T-helper 1 cell treated with Interleukin-12 subunit alpha and Interleukin-12 subunit beta and Interleukin-4 antibody, amounts not matched to agents 30 ng/mL and 1 ng/mL, for 36 hours (primary cell): ENCODE data around the gene KRTAP9-6. TPM values are rescaled to one million over a fixed set of nuclear protein-coding genes. Genes with fewer than 3 reads are reported as not detected.
"Not testable (repeated sequence)": the region's sequence is repeated elsewhere in the genome, so short reads cannot be mapped to it uniquely, and the experiment has no call there.

Experiments
- intact Hi-C: fragments of 100-400 bp; cut with micrococcal nuclease; formaldehyde crosslinking; loops from one replicate; pipeline ENCODE4 v1.15.1; 2024
- total RNA-seq: library from RNA; stranded (reverse); gene quantifications from 2 replicates; pipeline ENCODE4 v1.2.3, GENCODE V29; 2022

Gene KRTAP9-6
- total RNA-seq, 1 donor from 2014 or later, result not detected

GRCh38 chr17:41271323-41271722 lies 6.1 kb downstream of the KRTAP9-6 start:
- intact Hi-C loops, result not testable (repeated sequence)

- intact Hi-C loops, result no loop called here
Measured at GRCh38 chr17:41271858-41272257, 6.7 kb downstream of the KRTAP9-6 start.

DNA sequence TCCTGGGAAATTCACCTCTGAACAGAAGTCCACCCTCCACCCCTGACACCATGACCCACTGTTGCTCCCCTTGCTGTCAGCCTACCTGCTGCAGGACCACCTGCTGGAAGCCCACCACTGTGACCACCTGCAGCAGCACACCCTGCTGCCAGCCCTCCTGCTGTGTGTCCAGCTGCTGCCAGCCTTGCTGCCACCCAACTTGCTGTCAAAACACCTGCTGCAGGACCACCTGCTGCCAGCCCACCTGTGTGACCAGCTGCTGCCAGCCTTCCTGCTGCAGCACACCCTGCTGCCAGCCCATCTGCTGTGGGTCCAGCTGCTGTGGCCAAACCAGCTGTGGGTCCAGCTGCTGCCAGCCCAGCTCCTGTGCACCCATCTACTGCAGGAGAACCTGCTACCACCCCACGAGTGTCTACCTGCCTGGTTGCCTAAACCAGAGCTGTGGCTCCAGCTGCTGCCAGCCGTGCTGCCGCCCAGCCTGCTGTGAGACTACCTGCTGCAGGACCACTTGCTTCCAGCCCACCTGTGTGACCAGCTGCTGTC lies 10.5 kb downstream of the KRTAP9-6 start, which contains the start of gene KRTAP9-7:
TSS of gene KRTAP9-7 (plus strand) at position 51 of the 543 bp plus-strand sequence. CDS start at position 51, 0 bp downstream.
- intact Hi-C loops, result not testable (repeated sequence)

DNA sequence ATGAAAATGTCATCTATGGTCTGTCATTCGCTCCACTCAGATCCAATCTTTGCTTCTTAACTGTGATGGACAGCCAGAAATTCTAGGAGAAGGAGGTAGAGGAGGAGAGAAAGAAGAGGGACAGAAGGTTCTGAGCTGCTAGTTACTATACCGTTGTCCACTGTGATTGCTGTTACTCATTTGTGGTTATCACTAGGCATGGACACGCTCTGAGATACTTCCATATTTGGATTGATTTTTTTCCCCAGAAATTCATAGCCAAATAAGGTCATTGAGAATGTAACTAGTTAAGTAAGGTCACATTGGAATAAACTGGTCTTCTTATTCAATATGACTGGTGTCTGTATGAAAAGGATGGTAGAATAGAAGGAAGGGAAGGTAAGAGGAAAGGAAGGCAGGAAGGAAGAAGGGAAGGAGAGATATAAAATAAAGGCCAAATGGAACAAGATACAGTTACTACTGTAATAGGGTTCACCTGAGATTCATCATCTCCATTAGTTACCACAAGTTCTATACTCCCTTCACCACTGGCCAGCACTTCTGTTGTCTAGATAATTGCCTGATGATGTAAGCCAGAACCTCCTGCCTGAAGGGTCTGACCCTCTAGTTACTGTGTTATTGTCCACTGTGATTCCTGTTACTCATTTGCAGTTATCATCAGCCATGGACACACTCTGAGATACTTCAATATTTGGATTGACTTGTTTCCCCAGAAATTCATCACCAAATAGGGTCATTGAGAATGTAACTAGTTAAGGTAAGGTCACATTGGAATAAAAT lies 13.2 kb downstream of the KRTAP9-6 start:
- intact Hi-C loops, result no loop called here

DNA sequence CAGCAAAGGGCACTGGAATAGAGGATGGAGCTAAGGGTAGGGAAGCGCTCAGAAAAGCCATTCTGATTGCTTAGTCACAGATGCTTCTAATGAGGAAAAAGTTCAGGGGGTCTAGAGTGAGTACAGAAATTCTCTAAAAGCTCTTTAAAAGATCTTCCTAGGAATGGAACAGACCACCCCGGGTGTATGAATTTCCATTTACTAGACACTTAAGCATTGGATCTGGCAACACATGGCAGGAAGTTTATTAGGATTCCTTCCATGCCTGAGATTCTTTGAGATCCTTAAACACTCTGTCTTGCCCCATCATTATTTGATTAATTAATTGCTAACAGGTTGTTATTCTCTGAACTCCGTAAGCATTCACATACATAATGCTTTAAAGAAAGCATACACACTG lies 18.9 kb downstream of the KRTAP9-6 start:
- intact Hi-C loops, result no loop called here

GRCh38 chr17:41284546-41284945 lies 19.4 kb downstream of the KRTAP9-6 start:
- intact Hi-C loops, result no loop called here

- intact Hi-C loops, result no loop called here
Measured at GRCh38 chr17:41287050-41287449, 21.9 kb downstream of the KRTAP9-6 start.

DNA sequence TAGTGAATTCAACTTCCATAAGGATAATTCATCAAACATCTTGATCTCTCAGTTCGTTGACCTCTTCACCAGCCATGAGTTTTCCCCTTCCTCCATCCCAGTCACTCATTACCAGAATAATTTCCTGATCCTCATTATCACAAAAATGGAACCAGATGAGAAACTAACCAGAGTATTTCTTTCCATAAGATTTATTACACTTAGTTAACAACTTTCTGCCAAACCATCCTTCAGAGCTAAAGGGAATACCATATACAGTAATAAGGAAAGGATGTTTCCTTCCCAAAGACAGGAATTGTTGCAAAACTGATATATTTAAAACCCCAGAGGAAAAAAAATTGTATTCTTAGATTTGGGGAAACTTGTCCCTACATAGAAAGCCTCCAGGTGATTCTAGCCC lies 28.8 kb downstream of the KRTAP9-6 start:
- intact Hi-C loops, result no loop called here

GRCh38 chr17:41296846-41297245 lies 31.7 kb downstream of the KRTAP9-6 start:
- intact Hi-C loops, result no loop called here

- intact Hi-C loops, result no loop called here
Measured at GRCh38 chr17:41298458-41299135, 33.4 kb downstream of the KRTAP9-6 start.

GRCh38 chr17:41301204-41301790 lies 36.1 kb downstream of the KRTAP9-6 start:
- intact Hi-C loops, result no loop called here

GRCh38 chr17:41301916-41302901 lies 37.0 kb downstream of the KRTAP9-6 start, which contains the start of gene KRTAP29-1:
TSS of gene KRTAP29-1 (minus strand) at chr17:41302851. CDS start at chr17:41302851, 0 bp downstream.
- intact Hi-C loops, result no loop called here

DNA sequence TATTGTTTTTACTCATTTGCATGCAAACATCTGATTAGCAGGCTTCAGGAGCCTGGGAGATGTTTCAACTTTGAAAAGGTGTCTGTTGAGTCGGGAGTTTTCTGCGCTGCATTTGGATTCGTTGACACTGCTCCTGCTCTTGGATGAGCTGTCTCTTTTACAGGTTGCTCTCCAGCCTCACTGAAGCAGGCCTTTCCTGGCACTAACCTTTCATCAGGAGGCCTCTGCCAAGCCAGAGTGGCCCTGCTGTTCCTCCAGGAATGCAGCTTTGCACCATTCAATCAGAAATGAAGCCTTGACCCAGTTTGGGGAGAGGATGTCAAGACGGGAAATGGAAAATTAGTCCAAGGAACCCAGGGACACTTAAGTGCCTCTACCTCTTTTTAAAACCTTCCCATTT lies 37.8 kb downstream of the KRTAP9-6 start:
- intact Hi-C loops, result no loop called here

DNA sequence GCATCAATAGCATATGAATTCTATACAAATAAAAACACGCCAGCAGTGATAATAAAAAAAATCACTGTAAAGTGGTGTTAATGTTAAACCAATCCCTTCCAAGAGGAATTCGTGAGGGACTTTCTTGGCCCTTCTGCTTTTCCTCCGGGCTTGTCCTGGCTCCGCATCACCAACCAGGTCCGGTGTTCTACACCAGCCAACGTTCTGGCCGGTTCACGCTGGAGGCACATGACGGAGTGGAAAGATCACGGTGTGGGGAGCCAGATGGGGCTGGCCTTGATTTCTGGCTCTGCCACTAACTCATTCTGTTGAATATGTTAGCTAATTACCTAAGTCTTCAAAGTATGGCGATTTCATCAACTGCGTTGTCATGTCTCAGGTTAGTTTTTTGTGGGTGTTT lies 38.9 kb downstream of the KRTAP9-6 start:
- intact Hi-C loops, result no loop called here

DNA sequence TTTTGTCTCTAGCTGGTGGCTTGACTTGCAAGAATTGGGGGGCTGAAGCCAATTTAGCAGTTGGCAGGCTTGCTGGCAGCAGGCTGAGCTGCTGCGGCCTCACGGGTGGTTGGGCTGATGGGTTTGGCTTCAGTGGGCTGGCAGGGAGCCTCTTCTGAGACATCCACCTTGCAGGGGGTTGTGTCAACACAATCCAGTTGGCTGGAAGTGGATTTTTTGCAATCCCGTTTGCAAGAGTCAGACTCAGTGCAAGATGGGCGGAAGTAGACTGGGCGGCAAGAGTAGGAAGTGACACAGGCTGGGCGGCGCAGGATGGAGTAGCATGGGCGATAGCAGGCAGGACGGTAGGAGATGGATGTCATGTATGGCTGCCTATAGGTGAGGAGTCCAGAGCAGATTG lies 42.5 kb downstream of the KRTAP9-6 start:
- intact Hi-C loops, result loop anchor here (2.0 kb wide), 1 partner anchor 31 kb away; no protein-coding TSS in a partner anchor

DNA sequence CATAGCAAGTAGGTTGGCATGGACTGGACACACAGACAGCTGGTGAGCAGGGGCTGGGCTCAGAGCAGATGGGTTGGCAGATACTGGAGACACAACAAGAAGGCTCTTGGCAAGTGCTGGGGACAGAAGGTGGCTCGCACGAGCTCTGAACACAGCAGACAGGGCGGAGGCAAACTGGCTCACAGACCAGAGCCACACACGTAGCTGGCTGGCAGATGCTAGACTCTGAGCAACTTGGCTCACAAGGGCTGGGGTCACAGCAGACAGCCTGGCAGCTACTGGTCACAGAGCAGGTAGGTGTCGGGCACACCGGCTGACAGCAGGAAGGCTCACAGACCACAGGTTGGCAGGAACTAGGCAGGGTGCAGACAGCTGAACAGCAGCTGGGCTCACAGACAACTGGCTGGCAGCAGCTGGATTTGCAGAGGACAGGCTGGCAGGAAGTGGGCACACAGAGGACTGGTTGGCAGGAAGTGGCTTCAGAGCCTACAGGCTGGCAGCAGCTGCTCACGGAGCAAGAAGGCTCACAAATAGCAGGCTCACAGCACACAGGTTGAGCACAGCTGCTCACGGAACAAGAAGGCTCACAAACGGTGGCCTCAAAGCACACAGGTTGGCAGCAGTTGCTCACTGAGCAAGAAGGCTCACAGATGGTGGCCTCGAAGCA lies 43.2 kb downstream of the KRTAP9-6 start:
- intact Hi-C loops, result loop anchor here (2.0 kb wide), 1 partner anchor 30 kb away; no protein-coding TSS in a partner anchor

DNA sequence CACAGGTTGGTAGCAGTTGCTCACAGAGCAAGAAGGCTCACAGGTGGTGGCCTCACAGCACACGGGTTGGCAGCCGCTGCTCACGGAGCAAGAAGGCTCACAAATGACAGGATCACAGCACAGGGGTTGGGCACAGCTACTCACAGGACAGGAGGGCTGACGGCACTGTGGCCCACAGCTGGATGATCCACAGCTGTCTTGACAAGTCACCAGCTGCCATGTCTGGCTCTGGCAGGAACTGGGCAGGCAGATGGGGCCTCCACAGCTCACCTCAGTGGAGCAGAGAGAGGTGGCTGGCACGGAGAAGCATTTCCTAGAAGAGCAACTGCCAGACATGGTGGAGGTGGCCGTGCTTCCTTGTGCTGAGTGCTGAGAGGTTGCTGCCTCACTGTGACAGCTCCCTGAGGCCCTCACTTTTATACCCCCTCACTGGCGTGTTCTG lies 43.8 kb downstream of the KRTAP9-6 start, which contains the start of gene KRTAP16-1:
TSS of gene KRTAP16-1 (minus strand) at position 392 of the 442 bp plus-strand sequence. CDS start at position 336, 56 bp downstream.
- intact Hi-C loops, result loop anchor here (2.0 kb wide), 1 partner anchor 30 kb away; no protein-coding TSS in a partner anchor

DNA sequence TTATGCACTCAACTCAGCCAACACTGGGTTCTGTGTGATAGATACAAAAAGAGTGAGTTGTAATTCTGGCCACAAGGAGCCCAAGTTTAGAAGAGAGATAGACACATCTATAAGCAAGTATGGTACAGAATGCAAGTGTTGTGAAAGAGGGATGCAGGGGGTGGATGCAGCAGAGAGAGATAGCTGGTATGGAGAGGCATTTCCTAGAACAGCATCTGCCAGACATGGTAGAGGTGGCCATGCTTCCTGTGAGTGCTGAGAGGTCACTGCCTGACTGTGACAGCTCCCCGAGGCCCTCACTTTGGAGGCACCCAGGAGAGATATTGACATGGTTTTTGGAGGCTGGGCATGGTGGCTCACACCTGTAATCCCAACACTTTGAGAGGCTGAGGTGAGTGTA lies 45.9 kb downstream of the KRTAP9-6 start:
- intact Hi-C loops, result no loop called here

GRCh38 chr17:41315204-41315794 lies 50.1 kb downstream of the KRTAP9-6 start, which contains the start of gene KRTAP17-1:
TSS of gene KRTAP17-1 (minus strand) at chr17:41315710. CDS start at chr17:41315650, 60 bp downstream.
- intact Hi-C loops, result no loop called here
